Erythroblast (primary cell): ENCODE results near the gene TGFBR3L.
A peak's percentile ranks its signal among the peaks of the same experiment; 100 is the strongest.

Experiments used
- DNase-seq, 2 experiments: peaks; one replicate each; lab custom pipeline; 2025; lab: John Stamatoyannopoulos, UW
- GATA1 ChIP-seq: IDR thresholded peaks from 2 replicates; pipeline ENCODE4 v1.6.1; 2011; ENCODE audit warnings: low read depth, mild to moderate bottlenecking, control low read depth, low read length, moderate library complexity
- POLR2A ChIP-seq: IDR thresholded peaks from 2 replicates; pipeline ENCODE4 v1.6.1; 2011; ENCODE audit warnings: mild to moderate bottlenecking, low read length

Gene TGFBR3L

DNA sequence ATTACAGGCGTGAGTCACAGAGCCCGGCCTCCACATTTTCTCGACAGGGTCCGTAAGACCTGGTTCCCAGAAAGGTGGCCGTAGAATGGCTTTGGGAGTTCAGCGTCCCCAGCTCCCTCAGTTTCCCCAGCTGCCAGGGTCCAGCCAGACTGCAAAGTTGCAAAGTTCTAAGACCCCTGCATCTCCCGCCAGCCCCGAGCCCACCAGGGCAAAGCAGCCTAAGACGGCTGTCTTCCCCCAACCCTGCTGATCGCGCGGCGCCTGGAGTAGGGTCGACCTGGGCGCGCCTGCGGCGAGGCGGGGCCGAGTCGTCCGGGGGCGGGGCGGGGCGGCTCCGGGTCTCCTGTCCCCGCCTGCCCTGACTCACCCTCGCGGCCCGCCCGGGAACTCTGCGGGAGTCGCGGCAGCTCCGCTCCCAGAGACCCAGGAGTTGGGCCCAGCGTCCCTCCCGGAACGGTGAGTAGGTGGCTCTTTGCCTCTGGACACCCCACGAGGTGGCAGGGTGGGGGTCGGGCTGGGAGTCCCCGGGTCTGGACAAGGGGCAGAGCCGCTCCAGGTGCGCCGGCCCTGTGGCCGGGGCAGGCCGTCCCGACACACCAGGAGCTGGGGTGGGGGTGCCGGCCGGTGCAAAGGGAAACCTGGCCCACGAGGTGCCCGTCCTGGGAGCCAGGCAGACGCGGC lies 26.3 kb upstream of the TGFBR3L start, which contains the start of gene LRRC8E:
LRRC8E (plus strand) TSS at position 366 of the 681 bp plus-strand sequence. CDS start 7,094 bp downstream, outside the sequence.
- no peak for TF ChIP-seq POLR2A
- no peak for TF ChIP-seq GATA1
- DNase-seq: peak; percentile 43 to 72

DNA sequence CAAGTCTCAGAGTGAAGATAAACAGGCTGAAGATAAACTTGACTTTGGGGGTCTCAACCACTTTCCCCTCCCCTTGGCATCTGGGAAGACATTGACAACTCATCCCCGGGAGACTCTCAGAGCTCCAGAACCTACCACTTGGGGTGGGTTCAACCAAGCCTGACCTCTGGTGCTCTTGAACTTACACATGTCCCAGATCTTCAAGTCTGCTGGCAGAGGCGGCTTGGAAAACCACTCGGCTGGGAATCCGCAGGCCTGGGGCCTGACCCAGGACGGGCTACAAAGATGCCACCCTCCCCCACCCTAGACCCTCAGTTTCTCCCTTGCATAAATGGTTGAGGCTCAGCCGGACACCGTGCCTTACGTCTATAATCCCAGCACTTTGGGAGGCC lies 25.8 kb upstream of the TGFBR3L start:
- DNase-seq: no peak
- no peak for TF ChIP-seq POLR2A
- TF ChIP-seq GATA1: no peak

DNA sequence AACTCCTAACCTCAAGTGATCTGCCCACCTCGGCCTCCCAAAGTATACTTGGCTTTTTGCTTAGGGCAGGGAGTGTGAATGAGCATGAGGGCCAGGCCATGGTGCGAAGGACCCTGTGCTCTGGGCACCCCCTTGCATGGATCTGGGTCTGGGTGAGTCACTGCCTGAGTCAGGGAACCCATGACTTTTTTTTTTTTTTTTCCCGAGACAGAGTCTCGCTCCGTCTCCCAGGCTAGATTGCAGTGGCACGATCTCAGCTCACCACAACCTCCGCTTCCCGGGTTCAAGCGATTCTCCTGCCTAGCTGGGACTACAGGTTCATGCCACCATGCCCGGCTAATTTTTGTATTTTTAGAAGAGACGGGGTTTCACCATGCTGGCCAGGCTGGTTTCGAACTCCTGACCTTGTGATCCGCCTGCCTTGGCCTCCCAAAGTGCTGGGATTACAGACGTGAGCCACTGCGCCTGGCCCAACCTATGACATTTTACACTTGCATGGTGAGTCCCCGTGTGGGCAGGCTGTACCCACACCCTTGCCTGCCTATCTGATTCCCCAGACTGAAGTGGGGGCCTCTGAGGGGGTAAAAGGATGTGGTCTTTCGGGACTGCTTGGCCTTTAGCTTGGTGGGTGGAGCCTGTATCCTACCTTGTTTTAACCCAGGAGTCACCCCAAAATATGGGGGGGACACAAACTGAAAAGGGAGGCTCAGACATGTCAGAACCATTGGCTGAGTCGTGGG lies 21.1 kb upstream of the TGFBR3L start:
- DNase-seq: peak; percentile 41 to 51

- no peak for TF ChIP-seq GATA1
- no peak for TF ChIP-seq POLR2A
- DNase-seq: no peak
Observed at GRCh38 chr19:7894612-7895309, 19.9 kb upstream of the TGFBR3L start.

GRCh38 chr19:7895565-7895964 lies 19.1 kb upstream of the TGFBR3L start:
- no peak for TF ChIP-seq POLR2A
- TF ChIP-seq GATA1: no peak
- DNase-seq: no peak

DNA sequence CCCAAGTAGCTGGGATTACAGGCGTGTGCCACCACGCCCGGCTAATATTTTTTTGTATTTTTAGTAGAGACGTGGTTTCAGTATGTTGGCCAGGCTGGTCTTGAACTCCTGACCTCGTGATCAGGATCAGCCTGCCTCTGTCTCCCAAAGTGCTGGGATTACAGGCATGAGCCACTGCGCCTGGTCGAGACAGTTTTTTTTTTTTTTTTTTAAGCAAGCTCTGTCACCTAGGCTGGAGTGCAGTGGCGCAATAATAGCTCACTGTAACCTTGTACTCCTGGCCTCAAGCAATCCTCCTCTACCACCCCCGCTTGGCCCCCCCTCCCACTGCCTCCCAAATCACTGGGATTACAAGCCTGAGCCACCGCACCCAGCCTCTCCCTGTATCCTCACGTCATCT lies 17.3 kb upstream of the TGFBR3L start:
- TF ChIP-seq POLR2A: no peak
- no peak for TF ChIP-seq GATA1
- no peak for DNase-seq

DNA sequence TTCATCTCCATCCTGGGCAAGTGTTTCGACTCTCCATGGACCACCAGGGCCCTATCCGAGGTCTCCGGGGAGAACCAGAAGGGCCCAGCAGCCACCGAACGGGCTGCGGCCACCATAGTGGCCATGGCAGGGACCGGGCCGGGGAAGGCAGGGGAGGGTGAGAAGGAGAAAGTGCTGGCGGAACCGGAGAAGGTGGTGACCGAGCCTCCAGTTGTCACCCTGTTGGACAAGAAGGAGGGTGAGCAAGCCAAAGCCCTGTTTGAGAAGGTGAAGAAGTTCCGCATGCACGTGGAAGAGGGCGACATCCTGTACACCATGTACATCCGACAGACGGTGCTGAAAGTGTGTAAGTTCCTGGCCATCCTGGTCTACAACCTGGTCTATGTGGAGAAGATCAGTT lies 15.7 kb upstream of the TGFBR3L start:
- TF ChIP-seq GATA1 (no peak), POLR2A (no peak)
- DNase-seq: no peak

DNA sequence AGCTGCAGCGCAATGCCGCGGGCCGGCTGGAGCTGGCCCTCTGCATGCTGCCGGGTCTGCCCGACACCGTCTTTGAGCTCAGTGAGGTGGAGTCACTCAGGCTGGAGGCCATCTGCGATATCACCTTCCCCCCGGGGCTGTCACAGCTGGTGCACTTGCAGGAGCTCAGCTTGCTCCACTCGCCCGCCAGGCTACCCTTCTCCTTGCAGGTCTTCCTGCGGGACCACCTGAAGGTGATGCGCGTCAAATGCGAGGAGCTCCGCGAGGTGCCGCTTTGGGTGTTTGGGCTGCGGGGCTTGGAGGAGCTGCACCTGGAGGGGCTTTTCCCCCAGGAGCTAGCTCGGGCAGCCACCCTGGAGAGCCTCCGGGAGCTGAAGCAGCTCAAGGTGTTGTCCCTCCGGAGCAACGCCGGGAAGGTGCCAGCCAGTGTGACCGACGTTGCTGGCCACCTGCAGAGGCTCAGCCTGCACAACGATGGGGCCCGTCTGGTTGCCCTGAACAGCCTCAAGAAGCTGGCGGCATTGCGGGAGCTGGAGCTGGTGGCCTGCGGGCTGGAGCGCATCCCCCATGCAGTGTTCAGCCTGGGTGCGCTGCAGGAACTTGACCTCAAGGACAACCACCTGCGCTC lies 14.8 kb upstream of the TGFBR3L start:
- TF ChIP-seq POLR2A (no peak), GATA1 (no peak)
- DNase-seq: no peak

DNA sequence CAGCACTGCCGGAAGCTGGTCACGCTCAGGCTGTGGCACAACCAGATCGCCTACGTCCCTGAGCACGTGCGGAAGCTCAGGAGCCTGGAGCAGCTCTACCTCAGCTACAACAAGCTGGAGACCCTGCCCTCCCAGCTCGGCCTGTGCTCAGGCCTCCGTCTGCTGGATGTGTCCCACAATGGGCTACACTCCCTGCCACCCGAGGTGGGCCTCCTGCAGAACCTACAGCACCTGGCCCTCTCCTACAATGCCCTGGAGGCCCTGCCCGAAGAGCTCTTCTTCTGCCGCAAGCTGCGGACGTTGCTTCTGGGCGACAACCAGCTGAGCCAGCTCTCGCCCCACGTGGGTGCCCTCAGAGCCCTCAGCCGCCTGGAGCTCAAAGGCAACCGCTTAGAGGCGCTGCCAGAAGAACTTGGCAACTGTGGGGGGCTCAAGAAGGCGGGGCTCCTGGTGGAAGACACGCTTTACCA lies 14.2 kb upstream of the TGFBR3L start:
- no peak for DNase-seq
- TF ChIP-seq POLR2A: no peak
- TF ChIP-seq GATA1: no peak

GRCh38 chr19:7900931-7901330 lies 13.7 kb upstream of the TGFBR3L start:
- TF ChIP-seq GATA1 (no peak), POLR2A (no peak)

DNA sequence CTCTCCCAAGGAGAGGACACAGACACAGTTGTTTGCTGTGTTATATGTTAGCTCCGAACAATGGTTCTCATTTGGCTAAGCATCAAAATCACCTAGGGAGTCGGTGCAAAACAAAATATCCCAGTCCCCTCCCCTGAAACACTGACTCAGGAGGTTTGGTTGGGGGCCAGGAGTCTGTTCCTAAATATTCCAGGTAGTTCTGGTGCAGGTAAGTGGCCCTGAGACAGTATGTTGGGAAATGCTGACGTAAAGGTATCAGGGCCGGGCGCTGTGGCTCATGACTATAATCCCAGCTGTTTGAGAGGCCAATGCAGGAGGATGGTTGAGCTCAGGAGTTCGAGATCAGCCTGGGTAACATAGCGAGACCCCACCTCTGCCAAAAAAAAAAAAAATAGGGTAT lies 13.3 kb upstream of the TGFBR3L start:
- TF ChIP-seq POLR2A: no peak
- TF ChIP-seq GATA1: no peak
- no peak for DNase-seq

More at GRCh38 chr19:7900931-7901330, 13.7 kb upstream of the TGFBR3L start:
- no peak for DNase-seq

DNA sequence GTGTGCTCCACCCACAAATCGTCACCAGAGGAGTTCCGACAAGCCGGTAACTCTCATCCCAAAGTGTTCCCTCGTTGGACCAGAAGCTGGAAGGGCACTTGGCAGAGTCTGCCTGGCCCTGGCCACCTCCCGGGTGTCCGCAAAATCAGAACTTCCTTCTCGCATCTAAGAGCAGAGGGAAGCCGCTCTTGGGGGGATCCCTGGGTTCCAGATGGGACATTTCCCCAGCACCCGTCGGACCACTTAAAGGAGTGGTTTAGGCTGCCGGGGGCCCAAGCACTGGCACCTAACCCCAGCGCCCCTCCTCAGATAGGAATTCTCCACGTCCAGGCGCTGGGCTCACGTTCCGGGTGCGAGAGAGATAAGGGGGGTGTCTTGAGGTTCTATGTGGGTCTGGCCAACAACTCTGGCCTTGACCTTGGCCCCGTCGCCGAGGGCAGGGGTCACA lies 11.8 kb upstream of the TGFBR3L start:
- TF ChIP-seq GATA1 (no peak), POLR2A (no peak)
- no peak for DNase-seq

DNA sequence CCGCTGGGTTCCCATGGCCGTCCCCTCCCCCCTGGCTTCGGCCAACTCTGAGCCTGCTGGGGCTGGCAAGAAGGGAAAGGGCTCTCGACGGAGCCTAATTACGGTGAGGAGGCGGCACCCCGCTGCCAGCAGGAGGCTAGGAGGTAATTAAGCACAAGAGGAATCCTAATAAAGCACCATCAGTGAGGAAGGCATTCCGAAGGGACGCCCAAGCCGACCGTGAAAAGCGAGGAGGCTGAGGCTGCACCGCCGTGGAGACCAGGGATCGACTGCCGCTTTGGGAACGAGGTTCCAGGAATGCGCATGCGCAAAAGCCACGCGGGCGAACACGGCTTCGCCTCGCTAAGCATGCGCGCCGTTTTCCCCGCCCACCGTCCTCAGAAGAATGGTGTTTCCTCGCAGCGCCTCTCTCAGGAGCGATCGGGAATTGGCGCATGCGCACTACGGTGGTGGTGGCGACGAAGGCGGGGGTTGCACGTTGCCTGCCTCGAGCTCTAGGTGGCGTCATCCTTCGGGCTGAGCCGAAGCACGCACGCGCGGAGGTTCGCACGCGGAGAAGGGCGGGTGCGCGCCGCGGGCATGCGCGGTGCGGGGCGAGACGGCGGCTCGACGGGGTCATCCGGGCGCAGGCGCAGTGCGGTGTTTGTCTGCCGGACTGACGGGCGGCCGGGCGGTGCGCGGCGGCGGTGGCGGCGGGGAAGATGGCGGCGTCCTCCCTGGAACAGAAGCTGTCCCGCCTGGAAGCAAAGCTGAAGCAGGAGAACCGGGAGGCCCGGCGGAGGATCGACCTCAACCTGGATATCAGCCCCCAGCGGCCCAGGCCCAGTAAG lies 11.2 kb upstream of the TGFBR3L start, which contains the start of gene MAP2K7:
MAP2K7 (plus strand) TSS at position 634 of the 830 bp plus-strand sequence; CDS start at position 702, 68 bp downstream.
- DNase-seq: peak; percentile 100
- peak; percentile 89 for TF ChIP-seq POLR2A
- no peak for TF ChIP-seq GATA1
